ENCODE results near the gene CCR3.

CCR3 gene

GRCh38 chr3:46298871-46299607, 56.8 kb downstream of the CCR3 start:
- no peak for DNase-seq (ENCODE audit: low read depth)

- no peak for DNase-seq (ENCODE audit: low read depth)
These were observed 57.6 kb downstream of the CCR3 start for GRCh38 chr3:46299608-46300460.

GRCh38 chr3:46300461-46300789, 58.2 kb downstream of the CCR3 start:
- no peak for DNase-seq (ENCODE audit: low read depth)

- no peak for DNase-seq (ENCODE audit: low read depth)
These were observed 59.0 kb downstream of the CCR3 start for GRCh38 chr3:46301122-46301835.

GRCh38 chr3:46303240-46303639, 61.0 kb downstream of the CCR3 start:
- DNase-seq (ENCODE audit: low read depth), result no peak

- no peak for DNase-seq (ENCODE audit: low read depth)
These were observed 62.5 kb downstream of the CCR3 start for GRCh38 chr3:46304739-46305138.

- DNase-seq (ENCODE audit: low read depth), result no peak
These were observed 70.7 kb downstream of the CCR3 start for GRCh38 chr3:46312991-46313390.

- no peak for DNase-seq (ENCODE audit: low read depth)
These were observed 72.3 kb downstream of the CCR3 start for GRCh38 chr3:46314517-46314916.

GRCh38 chr3:46316206-46316605, 73.9 kb downstream of the CCR3 start:
- no peak for DNase-seq (ENCODE audit: low read depth)
